Activated naive CD4-positive, alpha-beta T cell (primary cell): ENCODE measurements around the gene OR2A42.
"Not testable (repeated sequence)": the region's sequence is repeated elsewhere in the genome, so short reads cannot be mapped to it uniquely, and the experiment has no call there.

Experiments used
- DNase-seq, 4 experiments: peaks; one replicate each; lab custom pipeline; 2025; lab: John Stamatoyannopoulos, UW

OR2A42 gene, protein sequence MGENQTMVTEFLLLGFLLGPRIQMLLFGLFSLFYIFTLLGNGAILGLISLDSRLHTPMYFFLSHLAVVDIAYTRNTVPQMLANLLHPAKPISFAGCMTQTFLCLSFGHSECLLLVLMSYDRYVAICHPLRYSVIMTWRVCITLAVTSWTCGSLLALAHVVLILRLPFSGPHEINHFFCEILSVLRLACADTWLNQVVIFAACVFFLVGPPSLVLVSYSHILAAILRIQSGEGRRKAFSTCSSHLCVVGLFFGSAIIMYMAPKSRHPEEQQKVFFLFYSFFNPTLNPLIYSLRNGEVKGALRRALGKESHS

DNA sequence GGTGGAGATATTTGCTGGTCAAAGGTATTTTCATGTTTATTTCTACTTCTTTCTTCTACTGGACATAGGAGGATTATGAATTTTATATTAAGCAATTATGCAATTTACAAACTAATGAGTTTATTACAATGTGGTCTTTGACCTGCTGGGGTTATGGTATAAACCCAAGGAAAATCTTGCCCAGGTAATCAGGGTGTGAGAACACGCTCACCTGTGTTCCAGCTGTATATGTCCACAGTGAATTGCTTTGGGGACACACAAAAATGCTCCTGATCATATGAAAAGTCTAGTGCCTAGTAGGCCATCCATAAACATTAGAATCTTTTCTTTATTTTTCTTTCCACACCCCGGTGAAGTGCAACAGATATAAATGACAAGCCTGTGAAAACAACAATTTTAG is at the start of gene OR2A42:
Gene OR2A42, minus strand, starts transcription at position 241 of the 400 bp plus-strand sequence. CDS start 6,762 bp downstream, outside the sequence.
- DNase-seq: not testable (repeated sequence)

GRCh38 chr7:144287171-144287784 is 47.9 kb upstream of the OR2A42 start:
- DNase-seq: not testable (repeated sequence)

DNA sequence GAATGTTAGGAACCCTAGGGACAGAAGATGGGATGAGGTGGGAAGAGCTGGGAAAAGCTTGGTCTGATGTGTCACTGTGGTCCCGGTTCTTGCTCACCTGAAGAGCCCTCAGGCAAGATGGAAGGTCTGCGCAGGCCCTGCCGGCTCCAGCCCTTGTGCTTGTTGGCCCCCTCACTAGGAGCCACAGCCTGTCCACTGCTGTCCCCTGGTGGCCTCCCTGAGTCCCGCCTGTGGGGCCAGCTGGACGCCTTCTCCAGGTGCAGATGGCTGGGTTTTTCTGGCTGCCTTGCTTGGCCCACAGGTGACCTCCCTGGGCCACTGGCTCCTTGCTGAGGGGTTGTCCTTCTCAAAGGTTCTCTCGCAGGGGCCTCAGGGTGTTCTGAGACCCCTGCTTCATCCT is 44.3 kb upstream of the OR2A42 start:
- not testable (repeated sequence) for DNase-seq

GRCh38 chr7:144282490-144282889 is 43.1 kb upstream of the OR2A42 start:
- DNase-seq: not testable (repeated sequence)

DNA sequence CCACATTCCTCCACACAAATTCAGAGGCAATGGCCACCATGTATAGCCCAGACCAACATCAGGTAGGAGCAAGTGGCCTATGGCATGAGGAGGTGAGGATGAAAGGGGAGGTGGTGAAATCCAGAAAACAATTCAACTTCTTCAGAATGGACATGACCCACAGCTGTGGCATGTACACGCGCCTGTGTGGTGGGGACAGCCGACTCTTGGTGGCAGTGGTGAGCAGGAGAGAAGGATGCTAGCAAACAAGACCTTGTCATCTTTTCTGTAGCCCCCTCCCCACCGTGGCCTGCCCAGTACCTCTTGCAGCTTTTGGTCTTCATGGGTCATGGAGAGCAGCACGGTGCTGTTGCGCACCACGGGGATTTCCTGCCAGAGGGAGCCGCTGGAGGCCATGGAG is 42.6 kb upstream of the OR2A42 start:
- DNase-seq: not testable (repeated sequence)

- not testable (repeated sequence) for DNase-seq
Measured at GRCh38 chr7:144280010-144280409, 40.6 kb upstream of the OR2A42 start.

DNA sequence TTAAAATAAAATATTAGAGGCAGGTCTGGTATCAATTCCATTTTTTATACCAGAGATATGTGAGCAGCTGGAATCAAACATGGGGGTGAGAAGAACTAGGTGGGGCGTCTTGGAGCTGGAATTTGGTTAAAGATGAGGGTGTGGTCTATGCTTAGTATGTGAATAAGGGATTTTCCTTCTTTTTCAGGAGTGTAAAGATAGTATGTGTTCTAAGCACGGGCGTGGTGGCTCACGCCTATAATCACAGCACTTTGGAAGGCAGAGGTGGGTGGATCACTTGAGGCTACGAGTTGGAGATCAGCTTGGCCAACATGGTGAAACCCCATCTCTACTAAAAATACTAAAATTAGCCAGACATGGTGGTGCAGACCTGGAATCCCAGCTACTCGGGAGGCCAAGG is 35.9 kb upstream of the OR2A42 start:
- DNase-seq: not testable (repeated sequence)

- not testable (repeated sequence) for DNase-seq
Measured at GRCh38 chr7:144269188-144269587, 29.8 kb upstream of the OR2A42 start, which contains the start of gene CTAGE8. CTAGE8 (minus strand) TSS chr7:144269288; CDS start chr7:144269250, 38 bp downstream.

- DNase-seq: not testable (repeated sequence)
Measured at GRCh38 chr7:144264692-144265091, 25.3 kb upstream of the OR2A42 start, which contains the start of gene OR2A7. OR2A7 (minus strand) TSS chr7:144264792; CDS start chr7:144259628, 5,164 bp downstream.

DNA sequence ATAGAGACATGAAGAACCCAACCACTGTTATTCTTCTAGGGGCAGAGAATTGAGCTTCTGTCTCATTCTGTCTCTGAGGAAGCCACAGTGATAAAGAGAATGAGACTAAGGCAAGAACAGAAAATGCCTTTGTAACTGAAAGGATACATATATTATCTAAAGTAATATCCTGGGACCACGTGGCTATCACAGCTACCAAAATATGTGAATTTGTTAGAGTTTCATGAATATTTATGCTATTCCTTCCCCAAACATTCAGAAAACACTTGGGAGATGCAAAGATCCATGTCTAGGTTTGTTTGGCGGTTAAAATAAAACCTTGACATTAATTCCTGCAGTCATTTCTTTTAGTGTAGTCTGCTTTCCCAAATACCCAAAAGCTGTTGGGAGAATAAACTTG is 22.7 kb upstream of the OR2A42 start:
- DNase-seq: not testable (repeated sequence)

DNA sequence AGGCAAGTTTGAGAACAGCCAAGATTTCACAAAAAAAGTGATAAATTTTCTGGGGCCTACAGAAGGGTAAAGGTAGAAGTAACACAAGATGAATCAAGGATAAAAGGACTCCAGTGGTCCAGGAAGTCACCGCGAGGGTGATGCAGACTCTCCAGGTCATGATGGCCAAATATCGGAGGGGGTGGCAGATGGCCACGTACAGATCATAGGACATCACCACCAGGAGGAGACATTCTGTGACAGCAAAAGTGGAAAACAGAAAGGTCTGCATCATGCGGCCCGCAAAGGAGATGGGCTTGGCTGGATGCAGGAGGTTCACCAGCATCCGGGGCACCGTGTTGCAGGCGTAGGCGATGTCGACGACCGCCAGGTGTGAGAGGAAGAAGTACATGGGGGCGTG is 19.7 kb upstream of the OR2A42 start:
- not testable (repeated sequence) for DNase-seq

GRCh38 chr7:144256112-144256511 is 16.7 kb upstream of the OR2A42 start:
- DNase-seq: no peak

DNA sequence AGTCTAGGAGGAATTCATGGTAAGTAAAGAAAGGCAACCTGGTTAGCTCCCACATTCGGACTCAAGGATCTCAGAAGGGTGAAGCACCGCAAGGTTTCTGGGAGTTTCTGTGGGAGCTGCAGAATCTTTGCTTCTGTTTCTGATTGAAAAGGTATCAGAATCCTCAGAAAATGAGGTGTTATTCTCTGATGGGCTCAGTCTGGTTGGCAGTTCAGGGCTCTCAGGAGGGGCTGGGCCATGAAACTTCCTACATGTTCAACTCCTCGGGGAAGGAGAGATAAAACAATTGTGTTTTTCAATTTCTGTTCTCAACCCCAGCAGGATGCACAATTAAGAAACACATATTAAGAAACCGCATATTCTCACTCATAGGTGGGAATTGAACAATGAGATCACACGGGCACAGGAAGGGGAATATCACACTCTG is 16.1 kb upstream of the OR2A42 start:
- DNase-seq: no peak

DNA sequence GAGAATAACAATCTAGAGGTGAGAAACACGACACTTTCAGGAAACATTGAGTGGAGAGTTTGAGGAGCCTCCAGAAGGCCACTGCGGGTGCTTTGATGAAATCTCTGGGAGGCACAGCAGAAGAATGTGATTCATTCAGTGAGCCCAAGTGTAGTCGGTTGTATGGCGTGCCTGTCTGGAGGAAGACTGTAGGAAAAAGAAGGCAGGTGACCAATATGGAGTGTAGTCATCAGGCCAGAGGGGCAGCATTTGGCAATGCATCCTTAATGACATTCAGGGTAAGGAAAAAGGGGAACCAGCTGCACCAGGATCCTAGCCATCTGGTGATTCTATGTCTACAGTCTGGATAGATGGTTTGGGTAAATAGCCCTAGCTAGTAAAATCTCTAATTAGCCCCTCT is 12.9 kb upstream of the OR2A42 start:
- not testable (repeated sequence) for DNase-seq

GRCh38 chr7:144247674-144248330 is 8.4 kb upstream of the OR2A42 start:
- not testable (repeated sequence) for DNase-seq

- DNase-seq: not testable (repeated sequence)
Measured at GRCh38 chr7:144246967-144247366, 7.6 kb upstream of the OR2A42 start.

- DNase-seq: not testable (repeated sequence)
Measured at GRCh38 chr7:144245372-144245771, 6.0 kb upstream of the OR2A42 start.

DNA sequence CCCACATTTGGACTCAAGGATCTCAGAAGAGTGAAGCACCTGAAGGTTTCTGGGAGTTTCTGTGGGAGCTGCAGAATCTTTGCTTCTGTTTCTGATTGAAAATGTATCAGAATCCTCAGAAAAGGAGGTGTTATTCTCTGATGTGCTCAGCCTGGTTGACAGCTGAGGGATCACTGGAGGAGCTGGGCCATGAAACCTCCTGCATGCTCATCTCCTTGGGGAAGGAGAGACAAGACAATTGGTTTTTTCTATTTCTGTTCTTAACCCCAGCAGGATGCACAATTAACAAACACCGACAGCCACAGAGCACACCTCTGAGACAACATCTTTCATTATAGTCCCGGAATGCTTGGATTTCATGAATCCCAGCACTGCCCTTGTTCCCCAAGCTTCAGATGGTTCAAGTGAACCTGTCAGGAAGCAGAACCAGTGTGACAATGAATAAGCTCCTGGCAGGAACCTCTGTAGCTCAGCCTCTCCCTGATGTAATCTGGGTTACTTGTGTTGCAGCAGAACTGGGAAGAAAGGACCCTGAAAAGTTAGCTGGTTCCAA is 799 bp downstream of the OR2A42 start:
- DNase-seq: not testable (repeated sequence)

DNA sequence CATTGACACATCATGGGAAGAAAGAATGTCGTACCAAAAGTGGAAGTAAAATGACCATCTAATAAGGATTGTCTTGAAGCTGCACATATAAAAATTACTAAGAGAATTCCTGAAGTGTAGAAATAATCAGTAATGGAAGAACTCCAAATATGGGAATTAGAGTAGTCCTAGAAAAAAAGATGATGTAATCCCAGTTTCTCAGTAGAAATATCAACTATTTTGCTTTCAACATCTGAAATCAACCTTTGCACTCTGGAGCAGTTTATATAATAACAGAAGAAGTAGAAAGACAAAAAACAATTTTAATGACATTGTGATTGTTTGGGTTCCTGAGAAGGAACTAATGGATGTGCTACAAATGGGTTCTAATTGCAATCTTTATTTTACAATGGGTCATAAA is 6.4 kb downstream of the OR2A42 start:
- not testable (repeated sequence) for DNase-seq

GRCh38 chr7:144231027-144231426 is 8.4 kb downstream of the OR2A42 start:
- DNase-seq: not testable (repeated sequence)

GRCh38 chr7:144228810-144229209 is 10.6 kb downstream of the OR2A42 start:
- DNase-seq: not testable (repeated sequence)

- not testable (repeated sequence) for DNase-seq
Measured at GRCh38 chr7:144226866-144227265, 12.5 kb downstream of the OR2A42 start.
